ENCODE results near the gene ALOX12B. TPM values are rescaled to one million over a fixed set of nuclear protein-coding genes. Genes with fewer than 3 reads are reported as not detected.

The ALOX12B gene
- total RNA-seq, 1 donor from 2014 or later, result 1.4 TPM

- no peak for DNase-seq
- no peaks in the 10 kb centered on the region for H3K36me3 Mint-ChIP-seq (ENCODE audit: low read depth)
- no peaks in the 10 kb centered on the region for H3K9me3 Mint-ChIP-seq
- no peak for TF ChIP-seq CTCF (IDR thresholded peaks at IDR 0.05)
- ChIA-PET CTCF (interaction anchor here (2.0 kb wide), 1 partner anchor 26 kb away, joined by 4 read pairs; no protein-coding TSS in a partner anchor), POLR2A (no interaction called here)
- H3K4me1 Mint-ChIP-seq, result no peaks in the 10 kb centered on the region
- intact Hi-C loops (cut with micrococcal nuclease), result no loop called here
- ATAC-seq (ENCODE audit: low read depth), result no peak
- peaks cover 5% of the 10 kb centered on the region for H3K27me3 Mint-ChIP-seq
- no peak overlapping the region for H3K4me3 Mint-ChIP-seq
- no peak overlapping the region for H3K27ac Mint-ChIP-seq
Observed at GRCh38 chr17:8048236-8048635, 39.3 kb downstream of the ALOX12B start.

- Mint-ChIP-seq H3K27me3 (peaks cover 5% of the 10 kb centered on the region), H3K4me3 (no peak overlapping the region), H3K9me3 (no peaks in the 10 kb centered on the region), H3K27ac (no peak overlapping the region), H3K4me1 (no peaks in the 10 kb centered on the region), H3K36me3 (ENCODE audit: low read depth) (no peaks in the 10 kb centered on the region)
- ChIA-PET CTCF (interaction anchor here (2.0 kb wide), 1 partner anchor 26 kb away, joined by 4 read pairs; no protein-coding TSS in a partner anchor), POLR2A (no interaction called here)
- no peak for TF ChIP-seq CTCF (IDR thresholded peaks at IDR 0.05)
- DNase-seq, result no peak
- no peak for ATAC-seq (ENCODE audit: low read depth)
- intact Hi-C loops (cut with micrococcal nuclease), result loop anchor here (2.0 kb wide), 1 partner anchor 139 kb away; no protein-coding TSS in a partner anchor
Observed at GRCh38 chr17:8047769-8048110, 39.8 kb downstream of the ALOX12B start.

GRCh38 chr17:8046929-8047768 is 40.4 kb downstream of the ALOX12B start:
- DNase-seq (no peak), ATAC-seq (ENCODE audit: low read depth) (no peak)
- peaks cover 5% of the 10 kb centered on the region for H3K27me3 Mint-ChIP-seq
- no peaks in the 10 kb centered on the region for H3K4me1 Mint-ChIP-seq
- intact Hi-C loops (cut with micrococcal nuclease), result loop anchor here (2.0 kb wide), 1 partner anchor 138 kb away; no protein-coding TSS in a partner anchor
- H3K36me3 Mint-ChIP-seq (ENCODE audit: low read depth), result no peaks in the 10 kb centered on the region
- H3K4me3 Mint-ChIP-seq, result no peak overlapping the region
- no peaks in the 10 kb centered on the region for H3K9me3 Mint-ChIP-seq
- CTCF ChIA-PET, result interaction anchor here (1.5 to 2.0 kb wide), 2 partner anchors 13 to 27 kb away, joined by 3 to 4 read pairs; no protein-coding TSS in a partner anchor
- no peak overlapping the region for H3K27ac Mint-ChIP-seq
- TF ChIP-seq CTCF (IDR thresholded peaks at IDR 0.05), result no peak
- POLR2A ChIA-PET, result interaction anchor here (0.9 kb wide), 1 partner anchor 190 kb away, joined by 4 read pairs; the partner anchor contains the start of gene NAA38

GRCh38 chr17:8046306-8046928 is 41.1 kb downstream of the ALOX12B start:
- ChIA-PET CTCF (interaction anchor here (1.0 to 2.0 kb wide), 3 partner anchors 11 to 28 kb away, joined by 3 to 4 read pairs (median 3); no protein-coding TSS in a partner anchor), POLR2A (interaction anchor here (0.9 kb wide), 1 partner anchor 189 kb away, joined by 4 read pairs; the partner anchor contains the start of gene NAA38)
- H3K4me1 Mint-ChIP-seq, result no peaks in the 10 kb centered on the region
- H3K27ac Mint-ChIP-seq, result no peak overlapping the region
- H3K9me3 Mint-ChIP-seq, result no peaks in the 10 kb centered on the region
- no peak for TF ChIP-seq CTCF (IDR thresholded peaks at IDR 0.05)
- ATAC-seq (ENCODE audit: low read depth), result no peak
- no peaks in the 10 kb centered on the region for H3K36me3 Mint-ChIP-seq (ENCODE audit: low read depth)
- H3K4me3 Mint-ChIP-seq, result no peak overlapping the region
- no peak for DNase-seq
- peaks cover 6% of the 10 kb centered on the region for H3K27me3 Mint-ChIP-seq
- intact Hi-C loops (cut with micrococcal nuclease), result loop anchor here (2.0 kb wide), 1 partner anchor 138 kb away; no protein-coding TSS in a partner anchor
